GM19324 (cell line): Measurements from ENCODE around the gene GPRIN3.
"Not testable (repeated sequence)": the region's sequence is repeated elsewhere in the genome, so short reads cannot be mapped to it uniquely, and the experiment has no call there.

Source experiments
- ATAC-seq: cut with Tn5 transposase; IDR thresholded peaks from one replicate; pipeline ENCODE4 v1.9.1; 2021; ENCODE audit warnings: mild to moderate bottlenecking, moderate library complexity; ENCODE audit not compliant: unreplicated experiment, low FRiP score

GPRIN3 gene

GRCh38 chr4:89263265-89263664, 44.3 kb downstream of the GPRIN3 start:
- no peak for ATAC-seq

DNA sequence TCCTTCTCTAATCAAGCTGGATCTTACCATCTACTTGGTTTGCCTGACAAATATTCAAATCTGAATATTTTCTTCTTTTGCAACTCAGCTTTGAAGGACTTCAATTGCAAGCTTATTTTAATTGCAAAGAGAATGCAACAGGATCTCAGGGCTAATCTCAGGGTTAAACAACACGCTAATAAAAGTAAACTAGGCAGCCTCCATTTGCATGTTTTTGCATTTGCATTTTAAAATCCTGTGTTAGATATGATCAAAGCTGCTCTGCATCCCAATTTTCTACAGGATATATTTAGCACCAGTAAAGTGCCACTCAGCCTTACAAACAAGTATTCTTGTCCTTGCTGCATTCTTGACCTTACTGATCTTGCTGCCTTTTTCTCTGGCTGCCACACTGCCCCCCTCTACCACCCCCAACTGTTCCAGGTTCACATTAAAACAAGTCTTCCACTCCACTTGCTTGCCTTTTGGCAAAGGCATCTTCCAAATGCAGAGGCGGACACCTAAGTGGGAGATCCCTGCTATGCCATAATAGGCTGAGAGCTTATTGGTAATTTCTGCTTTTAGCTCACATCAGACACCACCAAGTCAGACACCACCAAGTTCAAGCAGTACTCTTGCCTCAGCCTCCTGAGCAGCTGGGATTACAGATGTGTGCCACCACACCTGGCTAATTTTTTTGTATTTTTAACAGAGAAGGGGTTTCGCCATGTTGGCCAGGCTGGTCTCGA, 48.1 kb downstream of the GPRIN3 start:
- no peak for ATAC-seq

- ATAC-seq: no peak
Observed at GRCh38 chr4:89258506-89258905, 49.1 kb downstream of the GPRIN3 start.

- no peak for ATAC-seq
Observed at GRCh38 chr4:89257376-89257775, 50.2 kb downstream of the GPRIN3 start.

DNA sequence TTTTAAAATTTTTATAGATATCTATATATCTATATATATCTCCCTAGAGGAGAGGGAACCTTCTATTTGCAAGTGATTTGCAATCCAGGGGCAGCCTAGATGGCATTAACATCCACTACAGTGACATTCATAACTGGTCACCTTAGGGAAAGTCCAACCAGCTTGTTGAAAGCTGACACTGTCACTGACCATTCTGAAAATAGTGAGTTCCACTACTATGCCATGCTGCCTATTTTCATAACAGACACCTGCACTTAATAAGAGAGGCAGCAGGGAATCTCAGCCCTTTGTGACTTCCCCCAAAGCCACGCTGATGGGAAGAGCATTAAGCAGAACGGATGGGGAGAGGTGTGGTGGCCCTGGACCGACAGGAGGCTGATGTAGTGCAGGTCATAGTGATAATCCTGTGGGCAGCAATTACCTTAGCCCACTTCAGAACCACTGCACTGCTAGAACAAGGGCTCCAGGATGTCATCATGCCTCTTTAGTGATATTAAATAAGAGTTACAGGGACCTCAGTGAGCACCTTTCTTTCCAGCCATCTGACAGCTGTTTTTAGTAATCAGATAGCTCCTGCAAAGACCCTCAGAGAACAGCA, 51.3 kb downstream of the GPRIN3 start:
- ATAC-seq: no peak

GRCh38 chr4:89254847-89255246, 52.8 kb downstream of the GPRIN3 start:
- ATAC-seq: peak; percentile 56

DNA sequence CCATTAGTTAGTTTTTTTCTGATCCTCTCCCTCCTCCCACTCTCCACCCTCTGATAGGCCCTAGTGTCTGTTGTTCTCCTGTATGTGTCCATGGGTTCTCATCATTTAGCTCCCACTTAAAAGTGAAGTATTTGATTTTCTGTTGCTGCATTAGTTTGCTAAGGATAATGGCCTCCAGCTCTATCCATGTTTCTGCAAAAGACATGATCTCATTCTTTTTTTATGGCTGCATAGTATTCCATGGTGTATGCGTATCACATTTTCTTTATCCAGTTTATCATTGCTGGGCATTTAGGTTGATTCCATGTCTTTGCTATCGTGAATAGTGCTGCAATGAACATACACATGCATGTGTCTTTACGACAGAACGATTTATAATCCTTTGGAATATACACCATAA, 53.3 kb downstream of the GPRIN3 start:
- not testable (repeated sequence) for ATAC-seq

GRCh38 chr4:89253935-89254334, 53.7 kb downstream of the GPRIN3 start:
- no peak for ATAC-seq

DNA sequence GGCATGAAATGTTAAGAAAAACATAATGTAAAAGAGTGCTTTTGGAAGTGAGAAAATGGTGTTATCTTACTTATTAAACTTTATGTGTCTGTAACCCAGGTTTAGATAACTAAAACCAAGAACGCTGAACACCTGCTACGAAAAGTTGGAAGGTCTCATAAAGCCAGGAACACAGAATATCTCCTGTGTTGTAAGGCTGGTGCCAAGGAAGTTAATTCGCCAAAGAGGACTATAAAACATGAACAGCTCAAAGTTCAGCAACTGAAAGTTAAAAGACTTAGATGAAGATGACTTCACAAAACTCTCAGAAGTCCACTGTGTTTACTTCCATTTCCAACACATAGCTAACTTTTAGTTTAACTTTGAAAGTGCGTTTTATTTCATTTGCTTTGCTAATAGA, 54.3 kb downstream of the GPRIN3 start:
- ATAC-seq: no peak

GRCh38 chr4:89251396-89251795, 56.2 kb downstream of the GPRIN3 start:
- no peak for ATAC-seq

- no peak for ATAC-seq
Observed at GRCh38 chr4:89249716-89250361, 57.8 kb downstream of the GPRIN3 start.

DNA sequence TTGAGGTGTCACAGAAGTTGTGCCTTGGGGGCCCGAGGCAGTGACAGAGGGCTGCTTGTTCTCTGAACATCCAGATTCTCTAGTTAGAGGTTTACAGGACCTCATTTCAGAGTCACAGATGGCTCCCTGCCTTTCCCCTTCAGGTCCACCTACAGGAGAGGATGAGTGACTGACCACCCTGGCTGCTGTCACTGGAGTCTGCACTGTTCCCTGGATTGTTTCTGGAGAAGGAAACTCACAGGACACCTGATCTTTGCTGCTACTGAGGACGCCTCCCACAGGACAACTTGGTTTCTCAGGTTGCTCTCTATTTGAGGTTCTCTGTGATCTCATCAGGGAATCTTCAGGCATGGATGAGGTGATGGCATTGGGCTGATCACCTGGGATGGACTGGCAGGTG, 58.3 kb downstream of the GPRIN3 start:
- no peak for ATAC-seq

- ATAC-seq: no peak
Observed at GRCh38 chr4:89248879-89249281, 58.7 kb downstream of the GPRIN3 start.

DNA sequence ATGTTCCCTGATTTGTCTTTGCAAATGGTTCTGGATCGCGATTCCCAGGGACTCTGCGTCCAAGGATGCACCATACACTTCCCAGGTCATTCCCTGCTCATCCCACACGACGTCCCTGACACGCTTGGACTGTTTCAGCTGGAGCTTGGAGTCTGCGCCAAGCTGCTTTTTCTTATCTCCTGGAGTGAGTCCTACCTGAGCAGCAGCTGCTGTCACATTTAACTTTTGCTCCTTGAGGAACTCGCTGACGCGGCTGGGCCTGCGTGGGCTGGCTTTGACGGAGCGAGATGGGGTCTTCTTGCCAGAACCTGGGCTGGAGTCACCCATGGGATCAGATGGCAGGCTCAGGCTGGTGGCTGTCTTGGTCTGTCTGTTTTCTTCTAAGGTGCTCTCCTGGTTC, 59.6 kb downstream of the GPRIN3 start:
- ATAC-seq: no peak

GRCh38 chr4:89245459-89245858, 62.1 kb downstream of the GPRIN3 start:
- ATAC-seq: no peak

DNA sequence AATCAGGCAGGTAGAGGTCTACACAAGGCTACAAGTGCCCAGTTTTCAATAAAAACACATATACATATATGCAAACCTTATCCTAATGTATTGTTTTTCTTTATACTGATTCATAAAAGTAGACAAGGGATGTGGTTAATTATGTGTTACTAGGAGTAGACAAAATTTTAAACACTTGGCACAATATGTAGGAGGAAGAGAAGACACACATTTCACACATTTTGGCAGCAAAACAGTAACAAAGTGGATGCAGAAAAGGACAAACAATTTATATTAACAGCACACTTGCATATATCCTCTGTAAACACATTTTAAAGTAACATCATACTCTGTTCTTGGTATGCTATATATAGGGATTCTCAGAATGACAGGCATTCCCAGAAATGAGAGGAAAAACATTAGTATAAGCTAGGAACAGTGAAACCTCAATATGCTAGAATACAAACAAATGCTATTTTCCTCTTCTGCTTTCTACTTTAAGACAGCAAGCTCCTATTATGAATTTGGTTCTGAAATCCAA, 63.8 kb downstream of the GPRIN3 start:
- ATAC-seq: no peak

DNA sequence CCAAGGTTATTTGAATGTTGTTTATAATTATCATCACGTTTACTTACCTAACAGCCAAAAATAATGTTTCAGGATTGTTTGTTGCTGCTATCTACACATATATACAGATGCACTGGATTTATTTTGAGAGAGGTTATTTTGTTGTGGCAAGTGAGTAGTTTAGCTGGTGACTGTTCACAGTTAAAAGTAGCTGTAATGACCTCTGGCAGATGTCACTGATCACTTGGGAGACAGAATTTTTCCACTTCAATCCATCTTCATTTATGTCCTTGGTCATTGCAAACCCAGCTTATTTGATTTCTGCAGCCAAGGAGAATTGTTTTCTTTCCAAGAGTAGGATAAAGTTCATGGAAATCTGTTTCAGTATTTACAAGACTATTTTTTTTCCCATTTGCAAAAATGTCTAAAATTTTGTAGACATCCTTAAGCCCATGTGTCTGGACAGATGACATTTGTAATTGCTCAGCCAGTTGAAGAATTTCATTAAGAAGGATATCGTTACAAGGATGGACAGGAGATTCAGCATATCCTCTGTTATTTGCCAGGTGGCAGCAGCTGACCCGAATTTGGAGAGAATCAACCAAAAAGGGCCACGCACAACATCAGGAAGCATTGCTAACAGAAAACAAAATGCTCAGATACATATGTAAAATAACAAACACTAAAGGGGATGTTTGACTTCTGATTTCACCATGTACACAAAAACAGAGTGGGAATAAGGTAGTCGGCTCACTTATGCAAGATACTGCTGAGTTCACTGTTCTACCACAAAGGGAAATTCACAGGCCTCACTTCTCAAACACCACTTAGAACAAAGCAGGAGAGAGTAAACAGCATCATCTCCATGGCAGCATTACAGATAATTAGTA, 64.5 kb downstream of the GPRIN3 start:
- no peak for ATAC-seq

DNA sequence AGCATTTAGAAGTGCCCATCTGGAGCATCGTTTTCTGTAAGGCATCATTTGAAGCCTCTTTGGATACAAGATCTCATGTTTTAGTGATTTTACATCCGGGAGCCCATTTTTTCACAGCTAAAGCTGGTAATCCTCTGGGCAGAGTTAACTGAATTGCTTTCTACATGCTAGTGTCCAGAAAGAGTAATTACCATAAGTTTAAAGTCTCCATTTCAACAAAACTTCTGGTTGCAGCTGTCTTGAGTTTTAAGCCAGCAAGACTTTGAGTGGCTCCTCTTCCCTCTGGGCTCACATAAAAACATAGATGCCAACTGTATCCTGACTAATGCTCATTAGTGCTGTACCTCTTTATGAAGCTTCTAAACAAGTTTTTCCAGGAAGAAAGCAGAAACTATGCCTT, 65.4 kb downstream of the GPRIN3 start:
- no peak for ATAC-seq

DNA sequence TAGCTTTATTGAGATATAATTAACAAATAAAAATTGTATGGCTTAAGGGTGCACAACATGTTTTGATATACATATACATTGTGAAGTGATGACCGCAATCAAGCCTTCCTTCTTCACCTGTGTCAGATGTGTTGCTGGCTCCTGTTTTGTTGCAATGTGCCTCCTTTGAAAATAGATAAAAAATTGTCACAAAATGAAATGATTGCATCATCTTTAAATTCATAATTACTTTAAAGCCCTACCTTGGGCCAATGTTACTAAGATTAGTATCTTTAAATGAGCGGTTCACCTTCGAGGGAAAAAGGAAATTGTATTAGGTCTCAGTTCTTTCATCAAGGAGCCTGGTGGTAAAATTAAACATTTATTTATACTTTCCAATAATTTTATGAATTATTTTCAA, 77.3 kb downstream of the GPRIN3 start:
- no peak for ATAC-seq

DNA sequence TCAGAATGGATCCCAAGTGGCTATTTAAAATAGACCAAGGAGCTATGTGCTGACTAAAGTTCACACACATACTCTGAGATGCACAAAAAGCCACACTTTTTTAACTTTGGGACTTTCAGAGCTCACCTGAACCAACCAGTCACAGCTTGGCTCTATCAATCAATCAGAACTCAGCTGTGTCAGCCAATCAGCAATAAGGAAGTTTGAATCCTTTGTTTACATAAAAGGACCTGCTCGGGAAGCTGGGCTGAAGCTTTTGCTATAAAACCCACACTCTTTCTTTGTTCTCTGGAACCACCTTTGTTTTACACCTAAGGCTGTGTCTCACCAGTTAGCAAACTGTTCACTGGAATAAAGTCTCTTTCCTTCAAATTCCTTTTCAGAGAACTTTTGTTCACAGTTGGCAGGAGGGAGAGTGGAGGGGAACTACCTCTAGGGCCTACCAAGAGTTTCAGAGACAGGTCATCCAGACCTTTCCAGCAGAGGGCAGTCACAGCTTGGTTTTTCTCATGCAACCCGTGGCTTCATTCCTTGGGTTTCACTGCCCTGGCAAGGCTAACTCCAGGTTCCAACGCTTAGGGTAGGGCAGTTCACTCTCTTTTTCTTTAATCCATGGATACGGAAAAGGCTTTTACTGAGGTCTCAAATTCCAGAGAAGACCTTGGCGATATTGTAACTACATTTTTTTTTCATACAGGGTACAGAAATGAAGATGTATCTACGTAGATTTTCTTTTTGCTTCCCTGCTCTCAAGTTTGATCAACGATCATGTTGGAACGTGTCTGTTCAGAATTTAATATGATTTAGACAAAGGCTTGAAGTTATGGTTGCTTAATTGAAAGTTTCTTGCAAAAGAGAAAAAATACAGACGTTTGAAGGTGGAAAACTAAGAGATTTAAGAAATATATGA, 80.7 kb downstream of the GPRIN3 start:
- peak; percentile 83 for ATAC-seq
